HG03432 (cell line): ENCODE measurements around the gene NKD1.

ENCODE experiments used
- ATAC-seq: cut with Tn5 transposase; IDR thresholded peaks from one replicate; pipeline ENCODE4 v1.9.1; 2021; ENCODE audit warnings: mild to moderate bottlenecking, moderate library complexity; ENCODE audit not compliant: unreplicated experiment

NKD1 gene

DNA sequence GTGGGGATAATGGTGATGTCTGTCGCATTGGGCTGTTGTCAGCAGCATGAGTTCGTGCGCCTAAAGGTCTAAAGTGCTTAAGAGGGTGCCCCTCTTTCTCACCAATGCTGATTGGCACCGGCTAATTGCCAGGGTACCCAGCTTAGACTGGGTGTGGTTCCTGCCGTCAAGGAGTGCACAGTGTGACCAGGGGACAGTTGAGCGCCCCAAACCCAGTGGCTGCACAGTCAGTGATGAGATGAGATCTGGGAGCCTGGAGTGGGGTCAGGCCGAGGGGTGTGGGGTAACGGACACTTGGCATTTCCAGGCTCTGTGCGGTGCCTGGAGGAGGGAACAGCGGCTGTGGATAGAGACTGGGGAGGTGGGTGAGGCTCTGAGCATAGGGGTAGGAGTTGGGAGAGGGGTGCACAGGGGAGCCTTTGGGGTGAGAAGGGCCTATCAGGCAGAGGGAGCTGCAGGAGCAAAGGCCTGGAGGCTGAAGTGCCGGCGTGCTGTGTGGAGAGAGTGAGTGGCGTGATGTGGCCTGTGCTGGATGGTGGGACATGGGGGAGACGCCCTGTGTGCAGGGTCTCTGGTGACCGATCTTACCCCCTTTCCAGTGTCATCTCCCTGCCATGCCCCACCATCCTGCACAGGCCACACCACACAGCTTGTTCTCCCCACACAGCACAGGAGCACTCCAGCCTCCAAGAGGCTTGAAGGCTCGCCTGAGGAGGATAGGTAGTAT is 74.6 kb downstream of the NKD1 start:
- no peak for ATAC-seq

DNA sequence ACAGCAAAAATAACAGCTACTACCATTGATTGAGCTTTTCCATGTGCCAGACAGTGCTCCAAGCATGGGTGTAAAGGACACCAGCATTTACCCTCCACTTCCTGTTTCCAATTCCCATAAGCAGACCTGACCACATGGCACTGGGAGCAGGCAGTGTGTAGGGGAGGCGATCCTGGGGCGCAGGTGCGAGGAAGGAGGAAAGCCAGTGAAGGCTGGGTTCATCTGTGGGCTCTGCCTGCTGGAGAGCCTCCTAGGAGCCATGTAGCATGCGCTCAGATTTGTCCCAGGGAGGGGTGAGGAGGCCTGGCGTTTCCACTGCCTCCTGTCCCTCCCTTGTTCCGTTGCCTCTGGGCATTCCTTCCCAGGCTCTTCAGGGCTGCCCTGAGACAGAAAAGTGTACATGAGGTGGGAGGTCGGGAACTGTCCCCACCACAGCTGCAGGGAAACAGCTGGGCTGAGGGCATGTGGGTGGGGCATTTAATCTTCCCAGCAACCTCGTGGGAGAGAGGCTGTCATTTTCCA is 76.3 kb downstream of the NKD1 start:
- no peak for ATAC-seq

DNA sequence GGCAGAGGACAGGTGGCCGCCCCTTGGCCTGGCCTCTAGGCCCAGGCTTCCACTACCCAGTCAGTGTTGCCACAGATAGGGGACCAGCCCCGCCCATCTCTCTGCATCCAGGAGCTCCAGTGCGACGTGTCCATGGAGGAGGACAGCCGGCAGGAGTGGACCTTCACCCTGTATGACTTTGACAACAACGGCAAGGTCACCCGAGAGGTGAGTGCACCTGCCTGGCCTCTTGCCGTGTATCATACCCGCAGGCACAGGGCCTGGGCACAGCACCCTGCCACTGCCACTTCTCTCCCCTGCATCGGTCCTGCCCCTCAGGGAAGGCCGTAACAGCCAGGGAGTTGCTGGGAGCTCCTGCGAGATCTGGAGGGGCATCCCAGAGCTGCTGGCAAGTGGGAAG is 77.2 kb downstream of the NKD1 start:
- ATAC-seq: no peak

DNA sequence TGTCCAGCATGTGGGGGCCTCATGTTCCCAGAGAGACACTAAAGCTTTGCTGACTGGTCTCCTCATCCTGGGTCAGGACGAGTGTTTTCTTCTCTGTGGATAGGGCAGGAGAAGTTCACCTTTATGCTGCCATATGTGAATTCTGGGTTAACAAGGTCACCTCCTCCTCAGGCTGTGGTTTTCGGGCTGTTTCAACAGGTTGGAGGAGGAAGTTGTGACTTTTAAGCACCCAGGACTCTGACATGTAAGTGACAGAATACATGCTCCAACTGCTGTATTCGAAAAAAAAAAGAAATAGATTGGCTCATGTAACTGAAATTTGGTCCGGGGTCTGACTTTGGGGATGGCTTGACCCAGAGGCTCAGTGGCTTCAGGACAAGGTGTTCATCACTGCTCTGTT is 78.7 kb downstream of the NKD1 start:
- no peak for ATAC-seq

DNA sequence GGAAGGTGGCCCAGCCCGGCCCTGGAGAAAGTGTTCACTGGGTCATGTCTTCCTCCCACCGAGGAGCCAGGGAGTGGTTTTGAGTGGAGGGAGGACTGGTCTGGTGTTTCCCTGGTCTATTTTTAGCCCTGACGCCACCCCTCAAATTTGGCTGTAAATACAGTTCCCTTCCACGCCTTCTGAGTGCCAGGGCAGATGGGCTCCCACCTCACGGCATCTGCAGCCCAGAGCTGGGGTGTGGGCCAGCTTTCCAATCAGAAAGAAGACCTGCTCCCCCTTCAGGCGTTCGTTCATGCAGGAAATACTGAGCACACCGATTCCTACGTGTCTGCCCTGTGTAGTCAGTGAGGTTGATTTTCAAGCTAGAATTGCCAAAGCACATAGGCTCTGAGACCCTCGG is 79.2 kb downstream of the NKD1 start:
- no peak for ATAC-seq

DNA sequence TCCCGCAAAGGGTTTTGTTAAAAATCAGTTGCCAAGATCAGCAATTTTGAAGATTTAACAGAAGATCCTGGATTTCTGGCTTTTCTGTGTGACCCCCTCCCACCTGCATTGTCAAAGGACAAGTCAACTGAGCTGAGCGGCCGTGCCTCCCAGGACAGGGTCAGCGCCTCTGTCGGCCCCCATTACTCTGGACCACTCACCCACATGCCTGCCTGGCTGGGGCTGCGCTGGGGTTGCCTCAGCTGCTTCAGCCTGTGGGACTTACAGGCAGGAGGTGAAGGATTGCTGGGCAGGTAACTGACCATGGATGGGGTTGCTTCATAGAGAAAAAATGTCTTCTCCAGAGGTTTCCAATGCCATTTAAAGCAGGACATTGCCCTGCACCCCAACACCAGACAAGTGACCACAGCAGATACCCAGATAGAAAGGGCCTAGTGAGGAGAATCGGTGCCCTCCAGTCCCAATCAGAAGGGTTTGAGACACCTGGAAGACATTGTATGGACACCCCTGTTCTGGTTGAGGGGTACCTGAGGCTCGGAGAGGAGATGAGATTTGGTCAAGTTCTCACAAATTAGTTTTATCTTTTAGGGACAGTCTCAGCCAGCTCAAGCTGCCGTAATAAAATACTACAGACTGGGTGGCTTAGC is 80.1 kb downstream of the NKD1 start:
- ATAC-seq: no peak

DNA sequence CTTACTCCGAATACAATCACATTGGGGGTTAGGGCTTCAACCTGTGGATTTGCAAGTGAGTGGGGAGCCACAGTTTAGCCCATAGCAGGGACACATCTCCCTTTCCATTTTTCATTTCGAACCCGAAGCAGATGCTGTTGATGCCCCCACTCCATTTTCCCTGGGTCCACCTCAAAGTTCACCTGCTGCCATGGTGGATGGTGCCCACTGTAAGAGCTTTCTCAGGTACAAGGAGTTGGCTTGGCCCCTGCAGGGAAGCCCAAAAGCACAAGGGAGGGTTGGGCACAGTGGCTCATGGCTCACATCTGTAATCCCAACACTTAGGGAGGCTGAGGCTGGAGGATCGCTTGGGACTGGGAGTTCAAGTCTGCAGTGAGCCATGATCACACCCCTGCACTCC is 81.1 kb downstream of the NKD1 start:
- no peak for ATAC-seq

DNA sequence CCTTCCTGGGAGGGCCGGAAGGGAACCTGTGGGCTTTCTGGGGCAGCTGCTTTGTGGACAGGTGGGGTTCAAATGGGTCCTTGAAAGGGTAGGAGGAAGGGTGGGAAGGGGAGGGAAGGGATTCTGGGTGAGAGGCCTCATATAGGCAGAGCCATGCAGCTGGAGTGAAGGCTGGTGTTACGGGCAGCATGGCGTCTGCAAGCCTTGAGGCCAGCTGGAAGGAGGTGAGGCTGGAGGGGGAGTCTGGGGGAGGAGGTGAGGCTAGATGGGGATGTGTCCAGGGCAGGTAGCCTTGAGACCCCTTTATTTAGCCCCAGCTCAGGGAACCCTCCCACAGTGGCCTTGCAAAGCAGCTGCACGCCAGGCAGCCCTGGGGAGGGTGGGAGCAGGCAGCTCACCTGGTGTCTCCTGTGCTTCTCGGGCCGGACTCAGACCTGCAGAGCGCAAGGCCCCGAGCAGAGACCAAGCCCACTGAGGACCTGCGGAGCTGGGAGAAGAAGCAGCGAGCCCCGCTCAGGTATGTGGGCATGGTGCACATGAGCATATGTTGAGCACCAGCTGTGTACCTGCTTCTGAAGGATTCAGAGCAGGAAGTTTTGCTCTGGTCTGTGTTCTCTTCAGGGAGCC is 82.3 kb downstream of the NKD1 start:
- no peak for ATAC-seq

DNA sequence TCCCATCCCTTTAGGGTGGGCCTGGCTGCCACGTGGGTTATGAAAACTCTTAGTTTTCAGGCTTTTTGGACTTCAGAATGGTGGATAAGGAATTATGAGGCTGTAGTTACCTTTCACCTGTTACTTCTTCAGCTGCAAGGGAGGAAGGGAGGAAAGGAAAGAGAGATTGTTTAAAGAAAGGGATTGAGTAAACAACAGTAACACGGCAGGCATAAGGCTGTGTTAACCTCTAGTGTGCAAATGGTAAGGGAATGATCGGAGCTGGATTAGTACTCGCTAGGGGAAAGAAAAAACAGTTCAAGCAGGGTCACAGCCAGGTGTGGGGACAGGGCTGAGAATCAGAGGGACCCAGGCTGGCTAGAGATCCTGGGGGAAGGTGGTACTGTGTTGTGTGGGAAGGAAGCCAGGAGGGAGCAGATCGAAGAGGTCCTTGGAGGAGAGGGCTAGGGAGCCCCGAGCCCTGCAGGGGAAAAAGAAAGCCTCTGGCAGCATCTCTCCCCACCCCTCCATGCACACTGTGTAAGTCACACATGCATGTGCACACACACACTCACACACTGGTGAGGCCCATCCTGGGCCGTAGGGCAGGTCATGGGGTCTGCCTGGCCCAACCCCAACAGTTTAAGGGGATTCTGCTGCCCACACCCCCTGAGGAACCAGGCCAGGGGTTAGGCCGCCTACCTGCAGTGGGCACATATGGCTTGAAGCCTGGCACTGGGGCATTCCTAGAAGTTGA is 83.2 kb downstream of the NKD1 start:
- no peak for ATAC-seq

DNA sequence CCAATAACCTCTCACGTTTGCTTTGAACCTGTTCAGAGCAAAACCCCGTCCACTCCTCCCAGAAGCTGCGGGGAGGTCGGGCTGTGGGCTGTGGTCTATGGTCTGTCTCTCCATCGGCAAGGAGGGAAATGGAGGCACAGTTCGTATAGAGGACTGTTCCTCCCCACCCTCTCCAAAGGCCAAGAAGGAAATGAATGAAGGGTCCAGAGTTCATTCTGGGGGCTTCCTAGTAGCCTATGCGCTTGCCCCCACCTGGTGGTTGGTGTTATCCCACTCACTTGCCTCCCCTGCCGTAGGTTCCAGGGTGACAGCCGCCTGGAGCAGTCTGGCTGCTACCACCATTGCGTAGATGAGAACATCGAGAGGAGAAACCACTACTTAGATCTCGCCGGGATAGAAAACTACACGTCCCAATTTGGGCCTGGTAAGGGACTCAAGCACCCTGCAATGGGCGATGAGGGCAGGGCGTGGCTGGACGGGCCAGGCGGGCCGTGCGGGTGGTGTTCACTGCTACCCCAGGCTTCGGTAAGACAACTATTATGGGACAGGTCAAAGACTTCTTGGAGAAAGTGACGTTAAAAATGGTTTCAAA is 83.9 kb downstream of the NKD1 start:
- no peak for ATAC-seq

DNA sequence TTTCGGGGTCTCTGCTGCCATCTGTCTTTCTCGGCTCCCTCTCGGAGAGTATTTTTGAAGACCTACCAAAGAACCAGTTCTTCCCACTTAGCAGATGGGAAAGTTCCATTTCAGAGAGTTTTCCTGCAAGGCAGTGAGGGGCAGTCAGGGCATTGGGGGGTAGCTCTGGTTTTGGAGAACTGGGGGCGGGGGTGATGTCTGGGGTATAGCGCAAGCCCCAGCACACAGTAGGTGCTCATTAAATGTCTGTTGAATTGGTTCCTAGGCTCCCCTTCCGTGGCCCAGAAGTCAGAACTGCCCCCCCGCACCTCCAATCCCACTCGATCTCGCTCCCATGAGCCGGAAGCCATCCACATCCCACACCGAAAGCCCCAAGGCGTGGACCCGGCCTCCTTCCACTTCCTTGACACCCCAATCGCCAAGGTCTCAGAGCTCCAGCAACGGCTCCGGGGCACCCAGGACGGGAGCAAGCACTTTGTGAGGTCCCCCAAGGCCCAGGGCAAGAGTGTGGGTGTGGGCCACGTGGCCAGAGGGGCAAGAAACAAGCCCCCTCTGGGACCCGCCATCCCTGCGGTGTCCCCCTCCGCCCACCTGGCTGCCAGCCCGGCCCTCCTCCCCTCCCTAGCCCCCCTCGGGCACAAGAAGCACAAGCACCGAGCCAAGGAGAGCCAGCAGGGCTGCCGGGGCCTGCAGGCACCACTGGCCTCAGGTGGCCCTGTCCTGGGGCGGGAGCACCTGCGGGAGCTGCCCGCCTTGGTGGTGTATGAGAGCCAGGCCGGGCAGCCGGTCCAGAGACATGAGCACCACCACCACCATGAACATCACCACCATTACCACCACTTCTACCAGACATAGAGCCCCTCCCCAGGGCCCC is 85.0 kb downstream of the NKD1 start:
- ATAC-seq: no peak

DNA sequence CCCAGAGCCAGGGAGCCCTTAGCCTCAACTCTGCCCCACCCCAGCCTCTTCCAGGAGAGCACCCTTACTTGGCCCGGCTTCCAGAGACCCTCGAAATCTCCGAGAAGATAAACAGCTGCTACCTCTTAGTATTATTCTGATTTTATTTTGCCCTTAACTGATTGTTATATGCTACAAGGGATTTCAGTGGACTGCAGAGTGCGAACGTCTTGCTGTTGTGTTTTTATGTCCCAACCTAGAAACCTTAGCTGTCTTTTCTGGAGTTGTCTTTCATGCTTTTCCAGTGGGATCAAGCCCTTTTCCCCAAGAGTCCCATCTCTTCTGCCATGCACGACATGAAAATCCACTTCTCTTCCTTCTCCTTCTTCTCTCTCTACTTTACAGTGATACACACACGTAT is 85.9 kb downstream of the NKD1 start:
- no peak for ATAC-seq

DNA sequence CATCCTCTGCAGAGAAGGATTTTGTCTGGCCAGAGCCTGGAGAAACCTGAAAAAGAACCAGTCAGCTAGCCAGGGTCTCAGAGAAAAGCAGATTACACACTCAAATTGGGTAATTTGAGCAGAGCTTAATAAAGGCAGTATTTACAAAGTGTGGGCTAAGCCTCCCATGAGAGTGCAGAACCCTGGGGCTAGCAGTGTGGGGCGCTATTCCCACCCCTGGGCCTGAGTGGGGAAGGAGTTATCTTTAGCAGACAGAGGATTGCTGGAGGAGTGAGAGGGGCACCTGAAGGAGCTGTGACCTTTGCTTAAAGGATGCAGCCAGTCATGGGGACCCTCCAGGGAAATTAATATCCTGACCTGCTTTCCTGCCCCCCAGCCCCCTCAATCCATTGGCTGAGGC is 86.8 kb downstream of the NKD1 start:
- ATAC-seq: no peak

DNA sequence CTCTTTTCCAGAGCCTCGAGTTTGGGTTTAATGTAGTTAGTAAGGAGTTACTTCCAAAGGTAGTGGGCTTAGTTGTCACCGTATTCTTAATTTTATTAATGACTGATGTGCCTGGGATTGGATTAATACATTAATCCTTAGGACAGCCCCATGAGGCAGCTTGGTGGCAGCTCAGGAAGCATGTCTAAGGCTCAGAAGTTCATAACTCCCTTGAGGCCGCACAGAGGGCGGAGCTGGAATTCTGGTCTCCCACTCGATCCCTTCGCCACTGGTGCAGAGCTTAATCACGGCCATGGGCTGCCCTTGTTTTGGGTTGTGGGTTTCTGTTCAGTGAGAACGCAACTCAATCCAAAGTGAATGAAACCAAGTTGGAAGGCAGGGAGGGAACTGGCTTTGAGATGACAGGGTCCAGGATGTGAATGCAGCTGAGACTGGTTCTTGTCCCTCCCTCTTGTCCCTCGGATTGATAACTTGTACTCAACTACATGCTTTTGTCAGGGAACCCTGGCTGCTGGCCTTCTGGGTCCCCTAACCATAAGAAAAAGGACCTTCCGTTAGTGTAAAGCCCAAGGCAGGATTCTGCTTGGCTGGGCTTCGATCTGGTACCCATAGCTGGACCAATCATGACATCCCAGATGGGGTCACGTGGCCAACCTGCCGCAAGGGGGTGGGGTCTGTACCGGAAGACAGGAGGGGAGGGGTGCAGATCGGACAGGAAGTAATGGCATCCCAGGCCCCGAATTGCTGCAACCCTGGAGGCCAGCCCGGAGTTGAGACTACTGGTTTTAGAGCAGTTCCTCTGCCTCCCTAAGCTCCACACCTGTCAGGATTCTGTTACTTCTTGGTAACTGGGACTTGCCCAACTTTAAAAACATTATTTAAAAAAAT is 87.6 kb downstream of the NKD1 start:
- ATAC-seq: no peak

DNA sequence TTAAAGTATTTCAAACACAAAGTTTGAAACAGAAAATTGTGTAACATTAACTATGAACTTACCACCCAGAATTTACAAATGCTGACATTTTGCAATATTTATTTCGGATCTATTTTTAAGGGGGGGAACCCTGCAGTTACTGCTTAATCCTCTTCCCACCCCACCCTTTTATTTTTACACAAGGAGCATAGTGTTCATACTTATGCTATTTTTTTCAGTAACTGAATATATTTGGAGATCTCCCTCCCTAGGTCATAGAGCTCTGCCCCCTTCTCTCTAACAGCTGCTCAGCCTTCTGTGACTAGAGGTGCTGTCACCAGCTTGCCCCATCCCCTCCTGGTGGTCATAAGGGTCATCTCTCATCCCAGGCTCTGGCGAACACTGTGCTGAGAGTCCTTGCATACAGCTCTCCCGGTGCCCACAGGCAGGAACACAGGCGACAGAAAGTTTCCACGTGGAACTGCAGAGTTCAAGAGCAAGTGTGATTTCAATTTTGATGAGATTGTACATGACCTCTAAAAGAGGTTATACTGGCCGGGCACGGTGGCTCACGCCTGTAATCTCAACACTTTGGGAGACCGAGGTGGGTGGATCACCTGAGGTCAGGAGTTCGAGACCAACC is 88.7 kb downstream of the NKD1 start:
- no peak for ATAC-seq

DNA sequence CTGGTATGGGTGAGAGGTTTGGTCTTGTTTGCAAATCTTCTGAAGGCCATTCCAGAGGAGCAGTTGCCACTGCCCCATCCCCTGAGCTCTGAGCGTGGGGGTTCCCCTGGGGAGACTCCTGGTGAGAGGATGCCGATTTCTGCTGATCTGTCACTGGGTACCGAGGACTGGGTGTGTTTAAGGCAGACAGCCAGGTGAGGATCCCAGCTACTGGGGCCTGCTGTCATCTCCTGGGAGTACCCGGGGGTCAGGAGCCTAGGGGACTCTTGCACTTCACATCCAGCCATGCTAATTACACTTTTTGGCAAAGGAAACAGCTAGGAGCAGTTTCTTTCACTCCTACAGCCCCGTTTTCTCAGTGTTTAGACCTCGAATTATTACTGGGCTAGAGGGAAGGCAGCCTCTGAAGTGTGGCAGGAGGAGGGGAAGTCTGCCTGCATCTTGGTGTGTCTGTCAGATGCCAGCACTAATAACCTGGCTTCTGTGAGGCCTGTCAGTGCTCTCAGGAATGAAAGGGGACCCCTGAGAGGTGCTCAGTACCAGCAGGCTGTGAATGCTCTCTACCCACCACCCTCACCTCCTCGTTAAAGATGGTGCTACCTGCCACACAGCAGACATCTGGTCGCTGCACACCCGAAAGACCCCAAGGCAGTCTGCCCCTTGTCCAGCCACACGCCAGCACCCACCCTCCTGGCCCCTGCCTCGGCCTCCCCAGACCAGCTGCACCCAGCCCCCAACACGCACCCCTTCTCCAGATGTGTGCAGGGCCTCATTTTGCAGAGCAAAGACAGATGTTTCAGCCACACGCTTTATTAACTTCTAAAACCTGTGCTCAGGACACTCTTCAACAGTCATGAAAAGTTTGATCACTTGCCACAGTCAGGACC is 89.8 kb downstream of the NKD1 start:
- no peak for ATAC-seq

DNA sequence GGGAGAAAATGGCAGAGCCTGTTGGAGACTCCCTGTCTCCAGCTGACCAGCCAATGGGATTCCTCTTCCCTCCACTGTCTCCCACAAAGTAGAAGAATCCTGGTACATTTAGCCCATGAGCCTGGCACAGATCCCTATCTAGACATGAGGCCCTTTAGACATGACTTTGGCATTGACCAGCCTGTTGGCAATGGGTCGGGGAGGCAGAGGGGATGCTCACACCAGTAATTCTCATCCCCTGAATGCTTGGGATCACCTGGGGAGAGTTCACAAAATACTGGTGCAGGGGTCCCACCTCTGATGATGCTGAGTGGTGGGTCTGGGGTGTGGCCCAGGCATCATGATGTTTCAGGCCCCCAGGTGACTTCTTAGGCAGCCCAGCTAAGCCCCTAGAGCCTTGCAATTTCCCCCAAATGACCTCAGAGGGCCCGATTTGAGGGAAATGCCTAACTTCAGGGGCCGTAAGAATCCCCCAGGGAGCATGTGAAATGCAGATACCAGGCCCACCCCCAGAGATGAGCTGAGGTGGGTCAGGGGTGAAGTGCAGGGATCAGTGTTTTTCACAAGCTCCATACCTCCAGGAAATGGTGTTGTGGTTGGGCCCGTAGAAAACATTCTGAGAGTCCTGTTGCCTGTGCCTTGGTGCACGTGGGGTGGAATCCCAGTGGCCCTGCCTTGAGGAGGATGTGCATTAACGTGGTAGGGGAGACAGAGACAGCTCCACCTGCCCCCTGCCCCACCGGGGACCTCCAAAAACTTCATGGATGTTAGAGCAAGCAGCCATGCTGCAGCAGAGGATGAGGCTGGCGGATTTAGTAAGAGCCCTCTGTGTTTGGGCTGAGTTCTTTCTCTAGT is 90.8 kb downstream of the NKD1 start:
- ATAC-seq: no peak
